ENCODE measurements around the gene MARCHF9.
"Not testable (repeated sequence)": the region's sequence is repeated elsewhere in the genome, so short reads cannot be mapped to it uniquely, and the experiment has no call there.

Gene MARCHF9, protein sequence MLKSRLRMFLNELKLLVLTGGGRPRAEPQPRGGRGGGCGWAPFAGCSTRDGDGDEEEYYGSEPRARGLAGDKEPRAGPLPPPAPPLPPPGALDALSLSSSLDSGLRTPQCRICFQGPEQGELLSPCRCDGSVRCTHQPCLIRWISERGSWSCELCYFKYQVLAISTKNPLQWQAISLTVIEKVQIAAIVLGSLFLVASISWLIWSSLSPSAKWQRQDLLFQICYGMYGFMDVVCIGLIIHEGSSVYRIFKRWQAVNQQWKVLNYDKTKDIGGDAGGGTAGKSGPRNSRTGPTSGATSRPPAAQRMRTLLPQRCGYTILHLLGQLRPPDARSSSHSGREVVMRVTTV

DNA sequence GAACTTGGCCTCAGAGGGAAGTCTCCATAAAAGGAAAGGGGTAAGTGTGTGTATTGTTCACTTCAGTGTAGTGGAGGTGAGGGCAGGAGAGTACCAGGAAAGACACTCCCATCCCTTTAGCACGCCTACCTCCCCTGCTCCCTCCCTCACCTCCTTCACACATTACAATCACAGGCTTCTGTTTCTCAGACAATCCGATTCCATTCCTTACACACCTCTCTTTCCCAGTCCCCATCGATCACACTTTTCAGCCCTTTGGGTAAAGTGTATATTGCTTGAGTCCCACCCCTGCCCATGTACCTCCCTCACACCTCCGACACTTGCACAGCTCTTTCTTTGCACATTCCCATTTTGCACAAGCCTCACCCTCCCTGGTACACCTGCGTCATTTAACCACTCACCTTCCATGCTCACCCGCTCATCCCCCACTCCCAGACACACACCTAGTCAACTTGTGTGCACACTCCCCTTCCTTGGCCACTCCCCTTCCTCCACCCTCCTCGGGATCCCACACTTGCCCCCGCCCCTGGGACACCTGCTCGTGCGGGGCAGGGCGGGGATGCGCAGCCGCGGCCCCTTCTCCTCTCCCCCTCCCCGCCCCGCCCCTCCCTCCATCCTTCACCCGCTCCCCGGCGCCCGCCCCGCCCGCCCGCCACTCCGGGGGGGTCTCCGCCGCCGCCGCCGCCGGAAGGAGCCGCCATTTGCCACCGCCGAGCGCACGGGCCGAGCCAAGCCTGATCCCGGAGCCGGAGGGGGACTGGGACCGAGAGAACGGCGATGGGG, at the start of gene MARCHF9:
Gene MARCHF9 (plus strand): TSS at position 693 of the 783 bp plus-strand sequence. CDS start 426 bp downstream, outside the sequence.
- no peak for DNase-seq

DNA sequence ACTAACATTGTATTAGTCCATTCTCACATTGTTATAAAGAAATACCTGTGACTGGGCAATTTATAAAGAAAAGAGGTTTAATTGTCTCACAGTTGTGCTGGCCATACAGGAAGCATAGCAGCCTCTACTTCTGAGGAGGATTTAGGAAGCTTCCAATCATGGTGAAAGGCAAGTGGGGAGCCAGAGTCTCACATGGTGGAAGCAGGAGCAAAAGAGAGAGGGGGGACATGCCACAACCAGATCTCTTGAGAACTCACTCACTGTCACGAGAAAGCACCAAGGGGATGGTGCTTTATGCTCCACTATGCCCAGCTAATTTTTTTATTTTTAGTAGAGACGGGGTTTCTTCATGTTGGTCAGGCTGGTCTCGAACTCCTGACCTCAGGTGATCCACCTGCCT, 47.7 kb upstream of the MARCHF9 start:
- no peak for DNase-seq

DNA sequence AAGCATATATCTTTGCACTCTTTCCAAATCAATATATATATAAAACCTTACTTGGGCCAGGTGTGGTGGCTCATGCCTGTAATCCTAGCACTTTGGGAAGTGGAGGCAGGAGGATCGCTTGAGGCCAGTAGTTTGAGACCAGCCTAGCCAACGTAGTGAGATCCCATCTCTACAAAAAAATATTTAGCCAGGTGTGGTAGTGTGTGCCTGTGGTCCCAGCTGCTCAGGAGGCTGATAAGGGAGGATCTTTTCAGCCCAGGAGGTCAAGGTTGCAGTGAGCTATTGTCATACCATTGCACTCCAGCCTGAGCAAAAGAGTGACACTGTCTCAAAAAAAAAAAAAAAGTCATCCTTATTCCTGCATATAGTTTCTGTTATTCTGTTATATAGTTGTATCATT, 46.6 kb upstream of the MARCHF9 start:
- DNase-seq, result no peak

DNA sequence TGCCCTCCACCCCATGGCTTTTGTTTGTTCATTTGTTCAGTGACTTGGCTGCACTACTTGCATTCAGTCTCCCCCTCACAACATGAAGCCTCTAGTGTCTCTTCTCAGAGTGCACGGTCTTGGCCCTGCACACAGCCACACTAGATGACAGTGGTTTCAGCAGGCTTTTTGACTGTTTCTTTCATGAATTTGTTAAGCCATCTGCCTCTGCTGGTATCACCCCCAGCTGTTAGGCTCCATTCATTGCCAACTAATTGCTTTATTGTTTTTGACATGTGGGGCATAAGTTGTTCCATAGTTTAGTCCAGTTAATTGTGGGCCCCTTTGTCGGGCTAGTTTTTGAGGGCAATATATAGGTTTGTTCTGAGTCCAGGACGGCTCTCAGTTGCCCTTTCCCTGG, 42.2 kb upstream of the MARCHF9 start:
- DNase-seq, result no peak

DNA sequence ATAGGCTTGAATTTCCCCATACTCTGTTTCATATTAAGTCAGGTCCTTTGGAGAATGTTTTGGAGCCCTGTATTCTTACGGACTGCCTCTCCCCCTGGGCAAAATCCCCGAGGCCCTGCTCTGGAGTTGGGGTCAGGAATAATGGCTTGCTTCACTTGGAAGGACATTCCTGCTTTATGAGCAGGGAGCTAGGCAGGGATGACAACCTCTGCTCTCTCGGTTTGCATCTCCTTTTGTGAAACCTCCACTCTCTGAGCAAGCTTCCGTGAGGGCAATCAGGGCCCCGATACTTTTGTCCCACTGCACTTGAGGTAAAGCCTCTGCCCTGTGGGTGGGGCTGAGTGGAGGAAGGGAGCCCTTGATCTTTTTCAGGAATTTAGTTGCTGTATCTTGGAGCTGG, 41.7 kb upstream of the MARCHF9 start:
- DNase-seq, result no peak

DNA sequence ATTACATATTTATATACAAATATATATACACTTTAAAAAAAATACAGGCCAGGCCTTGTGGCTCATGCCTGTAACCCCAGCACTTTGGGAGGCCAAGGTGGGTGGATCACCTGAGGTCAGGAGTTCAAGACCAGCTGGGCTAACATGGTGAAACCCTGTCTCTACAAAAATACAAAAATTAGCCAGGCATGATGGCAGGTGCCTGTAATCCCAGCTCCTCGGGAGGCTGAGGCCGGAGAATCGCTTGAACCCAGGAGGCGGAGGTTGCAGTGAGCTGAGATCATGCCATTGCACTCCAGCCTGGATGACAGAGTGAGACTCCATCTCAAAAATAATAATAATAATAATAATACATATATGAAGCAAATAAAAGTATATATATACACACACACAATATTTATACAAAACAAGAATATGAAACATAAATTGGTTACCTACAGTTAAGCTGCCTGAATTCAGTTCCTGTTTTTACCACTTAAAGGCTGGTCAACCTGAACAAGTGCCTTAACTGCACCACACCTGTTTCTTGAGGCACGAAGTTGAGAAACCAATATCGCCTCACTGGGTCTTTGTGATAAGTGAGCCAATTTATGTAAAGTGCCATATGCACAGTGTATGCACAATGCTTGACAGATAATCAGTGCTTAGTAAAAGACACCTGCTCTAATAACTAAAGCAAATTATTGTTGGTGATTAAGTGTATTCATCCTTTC, 39.7 kb upstream of the MARCHF9 start:
- not testable (repeated sequence) for DNase-seq

DNA sequence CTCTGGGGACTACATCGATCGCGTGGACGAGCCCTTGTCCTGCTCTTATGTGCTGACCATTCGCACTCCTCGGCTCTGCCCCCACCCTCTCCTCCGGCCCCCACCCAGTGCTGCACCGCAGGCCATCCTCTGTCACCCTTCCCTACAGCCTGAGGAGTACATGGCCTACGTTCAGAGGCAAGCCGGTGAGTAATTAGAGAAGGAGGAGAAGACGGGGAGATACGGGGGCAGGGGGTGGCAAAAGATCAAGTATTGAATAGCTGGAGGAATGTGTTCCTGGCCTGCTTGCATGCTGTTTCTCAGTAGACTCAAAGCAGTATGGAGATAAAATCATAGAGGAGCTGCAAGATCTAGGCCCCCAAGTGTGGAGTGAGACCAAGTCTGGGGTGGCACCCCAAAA, 39.1 kb upstream of the MARCHF9 start:
- DNase-seq, result no peak

DNA sequence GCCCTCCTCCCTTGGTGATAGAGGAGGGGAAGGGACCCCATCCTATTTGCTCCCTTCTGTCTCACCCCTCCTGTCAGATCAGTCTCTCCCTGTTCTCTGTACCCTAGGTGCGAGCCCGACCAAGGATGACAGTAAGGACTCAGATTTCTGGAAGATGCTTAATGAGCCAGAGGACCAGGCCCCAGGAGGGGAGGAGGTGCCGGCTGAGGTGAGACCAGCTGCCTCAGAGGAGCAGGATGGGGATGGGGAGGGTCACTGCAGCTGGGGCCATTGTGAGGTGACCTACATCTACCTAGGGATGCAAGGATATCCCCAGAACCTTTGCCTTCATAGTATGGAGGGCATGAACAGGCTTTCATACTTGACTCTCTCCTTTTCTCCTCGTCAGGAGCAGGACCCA, 38.6 kb upstream of the MARCHF9 start:
- no peak for DNase-seq

DNA sequence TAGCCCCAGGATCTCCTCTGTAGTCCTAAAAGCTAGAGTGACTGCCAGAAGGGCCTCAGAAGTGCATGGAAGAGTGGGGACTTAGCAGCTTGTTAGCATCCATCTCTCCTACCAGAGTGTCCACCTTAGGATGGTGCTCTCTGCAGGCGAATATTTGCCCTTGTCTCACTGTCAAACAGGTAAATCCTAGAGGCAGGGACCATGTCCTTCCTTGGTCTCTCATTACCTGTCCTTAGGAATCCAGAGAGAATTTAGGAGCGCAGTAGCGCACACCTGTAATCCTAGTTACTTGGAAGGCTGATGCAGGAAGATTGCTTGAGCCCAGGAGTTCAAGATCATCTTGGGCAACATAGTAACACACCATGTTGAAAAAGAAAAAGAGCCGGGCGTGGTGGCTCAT, 37.8 kb upstream of the MARCHF9 start:
- no peak for DNase-seq

DNA sequence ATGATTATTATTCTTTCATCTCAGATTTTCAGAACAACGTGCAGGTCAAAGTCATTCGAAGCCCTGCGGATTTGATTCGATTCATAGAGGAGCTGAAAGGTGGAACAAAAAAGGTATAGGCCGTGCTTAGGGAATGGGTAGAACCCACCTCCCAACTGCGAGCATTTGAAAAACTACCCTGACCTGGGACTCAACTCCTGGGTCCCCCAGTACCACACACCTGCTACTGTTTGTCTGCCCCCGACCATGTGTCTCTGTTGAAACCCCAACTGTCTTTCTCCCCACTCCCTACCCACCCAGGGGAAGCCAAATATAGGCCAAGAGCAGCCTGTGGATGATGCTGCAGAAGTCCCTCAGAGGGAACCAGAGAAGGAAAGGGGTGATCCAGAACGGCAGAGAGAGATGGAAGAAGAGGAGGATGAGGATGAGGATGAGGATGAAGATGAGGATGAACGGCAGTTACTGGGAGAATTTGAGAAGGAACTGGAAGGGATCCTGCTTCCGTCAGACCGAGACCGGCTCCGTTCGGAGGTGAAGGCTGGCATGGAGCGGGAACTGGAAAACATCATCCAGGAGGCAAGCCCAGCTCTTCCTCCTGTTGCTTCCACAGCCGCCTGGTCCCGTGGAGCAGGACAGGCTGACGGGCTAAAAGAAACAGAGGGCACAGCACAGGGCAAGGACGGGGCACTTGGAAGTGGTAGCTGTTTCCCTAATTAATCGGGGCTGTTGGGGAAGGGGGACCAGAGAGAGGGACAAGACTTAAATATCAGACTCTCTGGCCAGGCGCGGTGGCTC, 36.9 kb upstream of the MARCHF9 start:
- DNase-seq, result no peak

DNA sequence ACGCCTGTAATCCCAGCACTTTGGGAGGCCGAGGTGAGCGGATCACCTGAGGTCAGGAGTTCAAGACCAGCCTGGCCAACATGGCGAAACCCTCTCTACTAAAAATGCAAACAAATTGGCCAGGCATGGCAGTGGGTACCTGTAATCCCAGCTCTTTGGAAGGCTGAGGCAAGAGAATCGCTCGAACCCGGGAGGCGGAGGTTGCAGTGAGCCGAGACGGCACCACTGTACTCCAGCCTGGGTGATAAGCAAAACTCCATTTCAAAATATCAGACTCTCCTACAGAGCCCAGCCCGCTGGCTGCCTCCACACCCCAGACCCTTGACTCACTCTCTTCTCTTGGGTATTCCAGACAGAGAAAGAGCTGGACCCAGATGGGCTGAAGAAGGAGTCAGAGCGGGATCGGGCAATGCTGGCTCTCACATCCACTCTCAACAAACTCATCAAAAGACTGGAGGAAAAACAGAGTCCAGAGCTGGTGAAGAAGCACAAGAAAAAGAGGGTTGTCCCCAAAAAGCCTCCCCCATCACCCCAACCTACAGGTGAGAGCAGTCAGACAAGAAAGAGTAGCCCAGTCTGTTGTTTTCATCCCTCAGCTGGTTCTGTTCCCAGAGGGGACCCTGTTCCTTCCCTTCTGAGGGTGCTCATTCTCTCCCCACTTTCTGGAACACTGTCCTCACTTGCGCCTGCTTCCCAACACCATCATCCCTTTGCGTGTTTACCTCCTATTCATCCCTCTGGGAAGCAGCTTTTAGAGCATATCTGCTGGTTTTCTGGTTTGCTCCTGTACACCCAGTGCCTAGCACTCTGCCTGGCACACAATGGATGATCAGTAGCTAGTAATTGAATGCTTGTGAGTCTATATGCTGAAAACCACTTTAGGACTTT, 36.0 kb upstream of the MARCHF9 start:
- DNase-seq, result no peak

DNA sequence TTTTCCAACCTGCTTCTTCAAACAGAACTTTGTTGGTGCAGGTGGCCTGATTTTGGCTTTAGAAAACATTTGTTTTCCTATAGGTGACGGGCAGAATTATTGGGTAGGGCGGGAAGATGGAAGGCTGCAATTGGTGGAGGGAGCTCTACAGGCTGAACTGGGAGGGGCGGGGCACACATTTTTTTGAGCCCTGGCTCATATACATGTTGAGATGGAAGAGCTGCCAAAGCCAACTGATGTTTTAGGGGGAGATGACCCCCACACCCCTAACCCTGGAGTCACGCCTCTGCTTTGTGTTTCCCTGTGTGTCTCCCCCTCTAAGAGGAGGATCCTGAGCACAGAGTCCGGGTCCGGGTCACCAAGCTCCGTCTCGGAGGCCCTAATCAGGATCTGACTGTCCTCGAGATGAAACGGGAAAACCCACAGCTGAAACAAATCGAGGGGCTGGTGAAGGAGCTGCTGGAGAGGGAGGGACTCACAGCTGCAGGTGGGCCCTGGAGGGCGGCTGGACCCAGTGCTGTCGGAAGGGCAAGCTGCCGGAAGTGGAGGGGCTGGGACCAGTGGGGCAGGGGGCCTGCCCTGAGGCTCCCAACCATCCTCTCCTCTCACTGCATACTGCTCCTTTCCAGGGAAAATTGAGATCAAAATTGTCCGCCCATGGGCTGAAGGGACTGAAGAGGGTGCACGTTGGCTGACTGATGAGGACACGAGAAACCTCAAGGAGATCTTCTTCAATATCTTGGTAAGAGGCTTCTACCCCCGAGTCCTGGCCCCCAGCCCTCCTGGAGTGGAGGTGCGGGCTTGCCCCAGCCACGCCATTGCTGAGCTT, 34.9 kb upstream of the MARCHF9 start:
- no peak for DNase-seq

DNA sequence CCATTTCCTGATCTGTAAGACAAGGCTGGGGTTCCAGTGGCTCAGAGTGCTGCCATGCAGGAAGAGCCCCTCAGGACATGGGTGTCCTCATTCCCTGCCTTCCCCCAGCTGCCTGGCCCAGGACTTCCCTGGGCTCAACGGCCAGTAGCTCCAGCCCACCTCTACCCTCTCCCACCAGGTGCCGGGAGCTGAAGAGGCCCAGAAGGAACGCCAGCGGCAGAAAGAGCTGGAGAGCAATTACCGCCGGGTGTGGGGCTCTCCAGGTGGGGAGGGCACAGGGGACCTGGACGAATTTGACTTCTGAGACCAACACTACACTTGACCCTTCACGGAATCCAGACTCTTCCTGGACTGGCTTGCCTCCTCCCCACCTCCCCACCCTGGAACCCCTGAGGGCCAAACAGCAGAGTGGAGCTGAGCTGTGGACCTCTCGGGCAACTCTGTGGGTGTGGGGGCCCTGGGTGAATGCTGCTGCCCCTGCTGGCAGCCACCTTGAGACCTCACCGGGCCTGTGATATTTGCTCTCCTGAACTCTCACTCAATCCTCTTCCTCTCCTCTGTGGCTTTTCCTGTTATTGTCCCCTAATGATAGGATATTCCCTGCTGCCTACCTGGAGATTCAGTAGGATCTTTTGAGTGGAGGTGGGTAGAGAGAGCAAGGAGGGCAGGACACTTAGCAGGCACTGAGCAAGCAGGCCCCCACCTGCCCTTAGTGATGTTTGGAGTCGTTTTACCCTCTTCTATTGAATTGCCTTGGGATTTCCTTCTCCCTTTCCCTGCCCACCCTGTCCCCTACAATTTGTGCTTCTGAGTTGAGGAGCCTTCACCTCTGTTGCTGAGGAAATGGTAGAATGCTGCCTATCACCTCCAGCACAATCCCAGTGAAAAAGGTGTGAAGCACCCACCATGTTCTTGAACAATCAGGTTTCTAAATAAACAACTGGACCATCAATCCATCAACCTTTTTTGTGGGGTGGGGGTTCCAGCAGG, 34.0 kb upstream of the MARCHF9 start:
- no peak for DNase-seq

DNA sequence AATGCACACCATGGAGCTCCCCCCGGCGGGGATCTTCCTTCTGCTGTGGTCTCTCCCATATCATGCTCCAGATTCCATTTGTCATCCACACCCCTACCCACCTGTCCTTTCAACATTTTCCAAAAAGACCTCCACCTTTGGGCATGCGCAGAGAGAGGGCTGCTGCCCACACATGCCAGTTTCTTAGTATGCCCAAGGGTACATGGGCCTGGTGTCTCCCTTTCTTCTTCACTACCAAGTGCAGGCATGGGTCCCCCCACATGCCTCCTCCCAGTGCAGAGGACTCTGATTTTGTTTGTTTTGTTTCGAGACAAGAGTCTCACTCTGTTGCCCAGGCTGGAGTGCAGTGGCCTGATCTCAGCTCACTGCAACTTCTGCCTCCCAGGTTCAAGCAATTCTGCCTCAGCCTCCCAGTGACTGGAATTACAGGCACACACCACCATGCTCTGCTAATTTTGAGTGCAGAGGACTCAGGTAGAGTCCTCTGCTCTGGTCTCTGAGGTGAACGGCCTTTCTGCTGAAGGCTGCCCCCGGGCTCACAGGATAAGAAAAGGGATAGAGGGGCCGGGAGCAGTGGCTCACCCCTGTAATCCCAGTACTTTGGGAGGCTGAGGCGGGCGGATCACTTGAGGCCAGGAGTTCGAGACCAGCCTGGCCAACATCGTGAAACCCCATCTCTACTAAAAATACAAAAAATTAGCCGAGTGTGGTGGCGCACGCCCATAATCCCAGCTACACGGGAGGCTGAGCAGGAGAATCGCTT, 32.9 kb upstream of the MARCHF9 start:
- DNase-seq, result not testable (repeated sequence)

DNA sequence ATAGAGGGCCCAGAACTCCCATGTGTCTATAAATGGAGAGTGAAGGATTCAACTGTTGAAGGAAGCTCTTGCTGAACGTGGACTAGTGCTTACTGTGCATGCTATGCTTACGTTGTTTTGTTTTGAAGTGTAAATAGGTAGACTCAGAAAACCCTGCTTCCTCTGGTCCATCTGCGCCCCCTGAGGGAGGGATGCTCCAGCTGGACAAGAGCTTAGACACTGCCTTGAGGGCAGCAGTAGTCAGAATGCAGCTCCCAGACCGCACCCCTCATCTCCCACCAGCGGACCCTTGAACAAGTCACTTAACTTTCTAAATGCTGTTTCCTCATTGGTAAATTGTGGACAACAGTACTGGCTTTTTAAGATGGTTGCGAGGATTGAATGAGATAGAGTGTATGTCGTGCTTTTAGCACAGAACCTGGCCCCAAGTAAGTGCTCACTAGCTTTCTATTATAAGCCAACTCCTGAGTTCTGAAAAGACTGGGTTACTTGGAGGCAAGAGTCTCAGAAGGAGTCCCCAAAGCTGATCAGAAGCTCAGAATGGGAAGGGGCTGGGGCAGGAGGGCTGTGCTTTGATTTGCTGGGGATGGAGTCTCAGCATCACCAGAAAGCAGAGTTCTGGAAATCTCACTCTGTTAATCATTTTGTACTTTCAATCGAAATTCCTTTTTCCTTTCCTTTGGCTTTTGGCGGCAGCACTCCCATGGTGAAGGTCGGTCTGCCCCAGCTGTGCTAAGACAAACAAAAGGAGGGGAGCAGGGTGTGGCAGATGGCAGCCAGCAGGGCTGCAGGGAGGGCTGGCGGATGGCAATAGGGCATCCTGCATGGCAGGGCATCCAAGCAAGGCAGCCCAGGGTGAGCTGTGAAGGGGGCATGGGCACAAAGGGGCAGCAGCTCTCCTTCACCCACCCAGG, 31.9 kb upstream of the MARCHF9 start:
- DNase-seq, result no peak

DNA sequence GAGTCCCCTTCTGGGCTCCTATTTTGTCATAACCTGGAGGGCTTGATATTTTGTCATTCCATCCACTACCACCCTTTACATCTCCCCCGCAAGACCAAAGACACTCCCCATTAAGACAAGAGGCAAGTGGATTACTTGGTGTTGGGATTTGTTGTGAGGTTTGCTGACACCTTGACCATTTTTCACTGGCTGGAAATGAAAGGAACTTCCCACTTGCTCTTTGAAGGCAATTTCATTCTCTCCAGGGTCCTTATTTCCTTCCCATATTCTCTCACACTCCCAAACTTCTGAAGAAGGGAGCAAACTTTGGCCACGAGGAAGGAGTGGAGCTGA, 31.3 kb upstream of the MARCHF9 start:
- no peak for DNase-seq

DNA sequence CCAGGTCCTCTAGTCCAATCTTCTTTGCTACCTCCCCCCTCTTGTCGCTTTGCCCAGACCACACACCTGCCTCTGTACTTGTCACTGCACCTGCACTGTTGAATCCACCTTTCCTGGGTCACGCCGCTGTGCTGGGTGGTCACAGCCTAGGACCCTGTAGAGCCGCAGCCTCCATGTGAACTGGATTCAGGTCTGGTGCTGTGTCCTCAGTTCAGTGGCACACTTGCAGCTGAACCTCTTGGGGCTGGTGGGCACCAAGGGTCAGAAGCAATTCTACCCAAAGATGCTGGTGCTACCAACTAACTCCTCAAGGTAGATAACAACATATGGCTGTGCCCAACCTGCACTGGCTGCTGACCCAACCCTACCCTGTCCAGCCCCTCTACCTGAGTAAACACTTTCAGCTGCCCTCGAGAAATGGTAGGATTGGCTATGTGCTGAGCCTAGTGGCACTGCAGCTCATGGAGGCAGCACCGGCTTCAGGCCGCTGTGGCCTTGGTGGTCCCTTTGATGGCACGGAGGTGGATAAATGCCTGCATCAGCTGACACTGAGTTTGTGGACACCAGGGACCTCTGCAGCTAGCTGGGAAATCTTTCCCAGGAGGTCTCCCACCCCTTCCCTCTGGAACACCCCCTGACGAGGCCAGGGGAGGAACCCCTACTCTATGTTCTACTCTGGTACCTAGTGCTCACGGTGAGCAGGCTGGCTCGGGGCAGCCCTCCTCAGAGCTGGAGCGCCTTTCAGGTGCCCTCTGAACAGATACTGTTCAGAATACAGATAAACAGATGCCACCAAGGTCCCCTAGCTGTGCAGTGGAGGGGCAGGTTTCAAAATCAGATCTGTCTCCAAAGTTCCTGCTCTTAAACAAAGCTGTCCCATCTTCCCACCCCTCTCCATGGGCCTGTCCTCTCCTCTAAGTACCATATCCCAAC, 30.6 kb upstream of the MARCHF9 start:
- DNase-seq, result no peak

All from inflammatory macrophage treated with lipopolysaccharide for 4 hours (primary cell).